Measurements from ENCODE around the gene BDKRB2.

DNA sequence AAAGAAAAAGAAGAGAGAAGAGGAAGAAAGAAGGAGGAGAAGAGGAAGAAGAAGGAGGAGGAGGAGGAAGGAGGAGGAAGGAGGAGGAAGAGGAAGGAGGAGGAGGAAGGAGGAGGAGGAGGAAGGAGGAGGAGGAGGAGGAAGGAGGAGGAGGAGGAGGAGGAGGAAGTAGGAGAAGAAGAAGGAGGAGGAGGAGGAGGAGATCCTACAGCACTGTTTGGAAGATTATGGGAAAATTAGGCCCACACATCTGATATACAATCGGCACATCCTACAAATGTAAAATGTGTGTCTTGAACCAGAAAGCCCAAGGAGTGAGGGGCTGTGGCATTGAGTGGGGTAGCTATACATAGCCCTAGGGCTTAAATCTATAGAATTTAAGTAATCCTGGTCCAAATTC lies 12.0 kb downstream of the BDKRB2 start:
- TF ChIP-seq POLR2AphosphoS5 (IDR thresholded peaks at IDR 0.05; ENCODE audit: low read depth, low read length) (no peak), SIN3A (IDR thresholded peaks at IDR 0.05; ENCODE audit: borderline replicate concordance, insufficient read depth, low read length) (no peak)

Measured in PFSK-1 (cell line).